VCaP (cell line): ENCODE results near the gene GPHN.

Experiments used
- H3K27ac ChIP-seq: fragments of 450-650 bp; 2 replicates; pipeline ENCODE4 v1.5.1; 2017
- CTCF ChIP-seq: fragments of 450-650 bp; conservative IDR thresholded peaks from 2 replicates; pipeline ENCODE4 v1.5.1; 2017; ENCODE audit warnings: mild to moderate bottlenecking, moderate library complexity

GPHN gene

GRCh38 chr14:67199016-67199415, 691.1 kb downstream of the GPHN start:
- no peak for TF ChIP-seq CTCF
- no peak overlapping the region for H3K27ac ChIP-seq

- no peak overlapping the region for H3K27ac ChIP-seq
- no peak for TF ChIP-seq CTCF
Observed at GRCh38 chr14:67207810-67208209, 699.9 kb downstream of the GPHN start.

GRCh38 chr14:67218126-67218525, 710.2 kb downstream of the GPHN start:
- TF ChIP-seq CTCF = no peak
- peak overlapping the region; percentile 3; the same call in 1 of the 2 replicates for H3K27ac ChIP-seq

GRCh38 chr14:67221248-67221981, 713.5 kb downstream of the GPHN start:
- TF ChIP-seq CTCF = no peak
- peak overlapping the region; percentile 53 for H3K27ac ChIP-seq

- H3K27ac ChIP-seq = peak overlapping the region; percentile 53
- TF ChIP-seq CTCF = no peak
Observed at GRCh38 chr14:67221982-67222328, 714.0 kb downstream of the GPHN start.

GRCh38 chr14:67225523-67225922, 717.6 kb downstream of the GPHN start:
- H3K27ac ChIP-seq = no peak overlapping the region
- TF ChIP-seq CTCF = no peak

- TF ChIP-seq CTCF = no peak
- H3K27ac ChIP-seq = no peak overlapping the region
Observed at GRCh38 chr14:67228325-67228984, 720.5 kb downstream of the GPHN start.
